HG02642 (cell line): ENCODE results near the gene METRN.
"Not testable (repeated sequence)": the region's sequence is repeated elsewhere in the genome, so short reads cannot be mapped to it uniquely, and the experiment has no call there.

Source experiments
- ATAC-seq: cut with Tn5 transposase; IDR thresholded peaks from one replicate; pipeline ENCODE4 v1.9.1; 2021; ENCODE audit warnings: mild to moderate bottlenecking; ENCODE audit not compliant: unreplicated experiment, poor library complexity

Gene METRN

GRCh38 chr16:689175-689897, 25.6 kb upstream of the METRN start:
- no peak for ATAC-seq

GRCh38 chr16:691242-691641, 23.7 kb upstream of the METRN start:
- ATAC-seq, result not testable (repeated sequence)

GRCh38 chr16:692356-693108, 22.4 kb upstream of the METRN start:
- ATAC-seq, result no peak

- ATAC-seq, result no peak
These were observed 21.6 kb upstream of the METRN start for GRCh38 chr16:693364-693763.

GRCh38 chr16:693766-694165, 21.2 kb upstream of the METRN start:
- no peak for ATAC-seq

- no peak for ATAC-seq
These were observed 20.6 kb upstream of the METRN start for GRCh38 chr16:694187-694862.

- no peak for ATAC-seq
These were observed 20.0 kb upstream of the METRN start for GRCh38 chr16:694863-695354.

GRCh38 chr16:695355-696089, 19.4 kb upstream of the METRN start:
- ATAC-seq, result no peak

GRCh38 chr16:698911-699671, 15.8 kb upstream of the METRN start:
- ATAC-seq, result no peak

GRCh38 chr16:700684-701584, 14.0 kb upstream of the METRN start:
- no peak for ATAC-seq

- no peak for ATAC-seq
These were observed 12.6 kb upstream of the METRN start for GRCh38 chr16:702341-702740.

- no peak for ATAC-seq
These were observed 11.5 kb upstream of the METRN start for GRCh38 chr16:703406-703805.

- no peak for ATAC-seq
These were observed 10.9 kb upstream of the METRN start for GRCh38 chr16:704047-704446.

GRCh38 chr16:704552-705380, 10.2 kb upstream of the METRN start:
- no peak for ATAC-seq

GRCh38 chr16:705431-706188, 9.3 kb upstream of the METRN start, which contains the start of gene FBXL16:
Gene FBXL16, minus strand, starts transcription at chr16:705801. Its CDS starts 8,396 bp downstream, at chr16:697405.
- ATAC-seq, result no peak

GRCh38 chr16:706189-707061, 8.5 kb upstream of the METRN start:
- ATAC-seq, result no peak
